Measurements from ENCODE around the gene LIPC. TPM values are rescaled to one million over a fixed set of nuclear protein-coding genes. Genes with fewer than 3 reads are reported as not detected.

Gene LIPC
- total RNA-seq, 1 experiment from 2014 or later = not detected

DNA sequence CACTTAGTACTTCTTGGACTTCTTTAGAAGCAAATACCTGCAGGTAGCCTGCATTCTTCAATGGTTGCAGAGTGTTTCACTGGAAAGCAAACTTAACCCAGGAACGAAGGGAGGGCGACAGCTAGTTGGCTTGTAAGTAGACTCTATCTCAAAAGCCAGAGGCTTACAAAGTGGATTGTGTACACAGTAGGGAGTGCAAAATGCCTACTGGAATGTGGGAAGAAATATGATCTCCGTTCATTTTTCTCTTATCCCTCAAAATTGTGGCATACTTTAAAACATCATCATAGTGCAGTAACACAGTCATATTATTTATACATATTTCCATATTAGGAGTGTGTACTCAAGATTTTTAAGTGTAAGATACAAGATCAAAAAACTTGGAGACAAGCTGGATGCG is 155.7 kb downstream of the LIPC start:
- no peak for DNase-seq (ENCODE audit: low read depth, low spot score)
- Histone ChIP-seq H3K4me2 (ENCODE audit: low read length) (no peak overlapping the region), H3K9ac (ENCODE audit: low read length) (no peak overlapping the region), H3K4me3 (replicated peaks in 1 of 2; ENCODE audit: low read depth in 1 of 2, low read length in 2 of 2) (no peak overlapping the region), H3K79me2 (ENCODE audit: insufficient read depth, low read length) (no peaks in the 10 kb centered on the region), H3K27ac (ENCODE audit: low read depth, low read length) (no peak overlapping the region), H3K4me1 (ENCODE audit: control insufficient read depth in 1 of 2, insufficient read depth in 2 of 2, low read length in 2 of 2) (no peaks in the 10 kb centered on the region), H3K9me3 (ENCODE audit: control insufficient read depth in 1 of 2, insufficient read depth in 1 of 2, low read depth in 1 of 2, low read length in 2 of 2) (peaks cover 0 to 4% of the 10 kb centered on the region in 2 experiments; a peak in 1 of 4 replicates), H3K9me2 (ENCODE audit: insufficient read depth) (no peaks in the 10 kb centered on the region), H2AFZ (ENCODE audit: low read depth, low read length, poor library complexity, severe bottlenecking) (no peak overlapping the region), H4K20me1 (ENCODE audit: insufficient read depth) (no peaks in the 10 kb centered on the region), H3K27me3 (ENCODE audit: insufficient read depth, low read length) (no peaks in the 10 kb centered on the region), H3K36me3 (ENCODE audit: control insufficient read depth in 1 of 2, insufficient read depth in 2 of 2, low read length in 2 of 2) (no peaks in the 10 kb centered on the region)
- POLR2A ChIA-PET = no interaction called here
- TF ChIP-seq EGR1 (IDR thresholded peaks at IDR 0.05; ENCODE audit: low read depth) (no peak), TCF7L2 (IDR thresholded peaks at IDR 0.05; ENCODE audit: borderline replicate concordance, extremely low read depth, insufficient read depth, insufficient read length) (no peak), CEBPB (IDR thresholded peaks at IDR 0.05; ENCODE audit: low read depth) (no peak), JUND (IDR thresholded peaks at IDR 0.05) (no peak), RAD21 (IDR thresholded peaks at IDR 0.05; ENCODE audit: low read depth) (no peak)
- TF ChIP-seq, protein P1, sequence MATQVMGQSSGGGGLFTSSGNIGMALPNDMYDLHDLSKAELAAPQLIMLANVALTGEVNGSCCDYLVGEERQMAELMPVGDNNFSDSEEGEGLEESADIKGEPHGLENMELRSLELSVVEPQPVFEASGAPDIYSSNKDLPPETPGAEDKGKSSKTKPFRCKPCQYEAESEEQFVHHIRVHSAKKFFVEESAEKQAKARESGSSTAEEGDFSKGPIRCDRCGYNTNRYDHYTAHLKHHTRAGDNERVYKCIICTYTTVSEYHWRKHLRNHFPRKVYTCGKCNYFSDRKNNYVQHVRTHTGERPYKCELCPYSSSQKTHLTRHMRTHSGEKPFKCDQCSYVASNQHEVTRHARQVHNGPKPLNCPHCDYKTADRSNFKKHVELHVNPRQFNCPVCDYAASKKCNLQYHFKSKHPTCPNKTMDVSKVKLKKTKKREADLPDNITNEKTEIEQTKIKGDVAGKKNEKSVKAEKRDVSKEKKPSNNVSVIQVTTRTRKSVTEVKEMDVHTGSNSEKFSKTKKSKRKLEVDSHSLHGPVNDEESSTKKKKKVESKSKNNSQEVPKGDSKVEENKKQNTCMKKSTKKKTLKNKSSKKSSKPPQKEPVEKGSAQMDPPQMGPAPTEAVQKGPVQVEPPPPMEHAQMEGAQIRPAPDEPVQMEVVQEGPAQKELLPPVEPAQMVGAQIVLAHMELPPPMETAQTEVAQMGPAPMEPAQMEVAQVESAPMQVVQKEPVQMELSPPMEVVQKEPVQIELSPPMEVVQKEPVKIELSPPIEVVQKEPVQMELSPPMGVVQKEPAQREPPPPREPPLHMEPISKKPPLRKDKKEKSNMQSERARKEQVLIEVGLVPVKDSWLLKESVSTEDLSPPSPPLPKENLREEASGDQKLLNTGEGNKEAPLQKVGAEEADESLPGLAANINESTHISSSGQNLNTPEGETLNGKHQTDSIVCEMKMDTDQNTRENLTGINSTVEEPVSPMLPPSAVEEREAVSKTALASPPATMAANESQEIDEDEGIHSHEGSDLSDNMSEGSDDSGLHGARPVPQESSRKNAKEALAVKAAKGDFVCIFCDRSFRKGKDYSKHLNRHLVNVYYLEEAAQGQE (IDR thresholded peaks at IDR 0.05; ENCODE audit: low read depth) = no peak
- TF ChIP-seq, protein P2, sequence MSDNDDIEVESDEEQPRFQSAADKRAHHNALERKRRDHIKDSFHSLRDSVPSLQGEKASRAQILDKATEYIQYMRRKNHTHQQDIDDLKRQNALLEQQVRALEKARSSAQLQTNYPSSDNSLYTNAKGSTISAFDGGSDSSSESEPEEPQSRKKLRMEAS (IDR thresholded peaks at IDR 0.05) = no peak
- no TSS peak for BruUV-seq (replicated peaks)
- CTCF ChIA-PET = no interaction called here
- intact Hi-C loops (cut with micrococcal nuclease) = no loop called here
- no peak for ATAC-seq
- RAD21 ChIA-PET (ENCODE audit: low non-redundant PET in 1 of 2, low total read pairs in 2 of 2, uncharacterized antibody in 2 of 2, unreplicated experiment in 2 of 2) = no interaction called here

DNA sequence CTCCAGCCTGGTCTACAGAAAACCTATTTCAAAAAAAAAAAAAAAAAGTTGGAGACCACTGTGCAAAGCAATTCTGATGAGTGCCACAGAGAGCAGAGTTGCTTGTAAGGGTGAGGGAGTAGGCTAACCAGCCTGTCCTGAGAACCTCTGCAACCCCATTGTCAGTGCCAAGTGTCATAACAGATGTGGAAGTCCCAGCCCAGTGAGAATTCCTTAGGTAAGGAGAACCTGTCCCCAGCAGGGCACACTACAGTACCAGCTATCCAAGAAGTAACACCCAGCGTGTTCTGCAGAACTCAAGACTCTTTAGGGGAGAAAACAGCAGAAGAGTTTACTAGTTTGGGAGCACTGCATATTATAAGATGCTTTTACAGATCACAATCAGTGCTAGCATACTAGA is 156.3 kb downstream of the LIPC start:
- no peaks in the 10 kb centered on the region for H4K20me1 ChIP-seq (ENCODE audit: insufficient read depth)
- no peak overlapping the region for H3K27ac ChIP-seq (ENCODE audit: low read depth, low read length)
- H3K27me3 ChIP-seq (ENCODE audit: insufficient read depth, low read length) = no peaks in the 10 kb centered on the region
- peaks cover 0 to 2% of the 10 kb centered on the region in 2 experiments; a peak in 1 of 4 replicates for H3K9me3 ChIP-seq (ENCODE audit: control insufficient read depth in 1 of 2, insufficient read depth in 1 of 2, low read depth in 1 of 2, low read length in 2 of 2)
- BruUV-seq (replicated peaks) = no TSS peak
- DNase-seq (ENCODE audit: low read depth, low spot score) (no peak), ATAC-seq (no peak)
- no peak overlapping the region for H3K4me3 ChIP-seq (replicated peaks in 1 of 2; ENCODE audit: low read depth in 1 of 2, low read length in 2 of 2)
- RAD21 ChIA-PET (ENCODE audit: low non-redundant PET in 1 of 2, low total read pairs in 2 of 2, uncharacterized antibody in 2 of 2, unreplicated experiment in 2 of 2) = no interaction called here
- no peaks in the 10 kb centered on the region for H3K36me3 ChIP-seq (ENCODE audit: control insufficient read depth in 1 of 2, insufficient read depth in 2 of 2, low read length in 2 of 2)
- no peaks in the 10 kb centered on the region for H3K79me2 ChIP-seq (ENCODE audit: insufficient read depth, low read length)
- POLR2A ChIA-PET = no interaction called here
- intact Hi-C loops (cut with micrococcal nuclease) = no loop called here
- no peaks in the 10 kb centered on the region for H3K4me1 ChIP-seq (ENCODE audit: control insufficient read depth in 1 of 2, insufficient read depth in 2 of 2, low read length in 2 of 2)
- no peak overlapping the region for H2AFZ ChIP-seq (ENCODE audit: low read depth, low read length, poor library complexity, severe bottlenecking)
- H3K9me2 ChIP-seq (ENCODE audit: insufficient read depth) = no peaks in the 10 kb centered on the region
- no peak overlapping the region for H3K9ac ChIP-seq (ENCODE audit: low read length)
- H3K4me2 ChIP-seq (ENCODE audit: low read length) = no peak overlapping the region
- CTCF ChIA-PET = no interaction called here
- TF ChIP-seq EZH2phosphoT487 (IDR thresholded peaks at IDR 0.05; ENCODE audit: borderline replicate concordance) (no peak), SP1 (IDR thresholded peaks at IDR 0.05; ENCODE audit: low read depth) (no peak), JUND (IDR thresholded peaks at IDR 0.05) (no peak), POLR2AphosphoS5 (IDR thresholded peaks at IDR 0.05; ENCODE audit: low read depth, low read length) (no peak), EGR1 (IDR thresholded peaks at IDR 0.05; ENCODE audit: low read depth) (no peak), FOSL1 (IDR thresholded peaks at IDR 0.05; ENCODE audit: low read depth) (no peak), ZNF274 (IDR thresholded peaks at IDR 0.05; ENCODE audit: low read depth, low read length) (no peak), EZH2 (IDR thresholded peaks at IDR 0.05) (no peak)
- TF ChIP-seq, protein P3, sequence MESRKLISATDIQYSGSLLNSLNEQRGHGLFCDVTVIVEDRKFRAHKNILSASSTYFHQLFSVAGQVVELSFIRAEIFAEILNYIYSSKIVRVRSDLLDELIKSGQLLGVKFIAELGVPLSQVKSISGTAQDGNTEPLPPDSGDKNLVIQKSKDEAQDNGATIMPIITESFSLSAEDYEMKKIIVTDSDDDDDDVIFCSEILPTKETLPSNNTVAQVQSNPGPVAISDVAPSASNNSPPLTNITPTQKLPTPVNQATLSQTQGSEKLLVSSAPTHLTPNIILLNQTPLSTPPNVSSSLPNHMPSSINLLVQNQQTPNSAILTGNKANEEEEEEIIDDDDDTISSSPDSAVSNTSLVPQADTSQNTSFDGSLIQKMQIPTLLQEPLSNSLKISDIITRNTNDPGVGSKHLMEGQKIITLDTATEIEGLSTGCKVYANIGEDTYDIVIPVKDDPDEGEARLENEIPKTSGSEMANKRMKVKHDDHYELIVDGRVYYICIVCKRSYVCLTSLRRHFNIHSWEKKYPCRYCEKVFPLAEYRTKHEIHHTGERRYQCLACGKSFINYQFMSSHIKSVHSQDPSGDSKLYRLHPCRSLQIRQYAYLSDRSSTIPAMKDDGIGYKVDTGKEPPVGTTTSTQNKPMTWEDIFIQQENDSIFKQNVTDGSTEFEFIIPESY (IDR thresholded peaks at IDR 0.05; ENCODE audit: extremely low read depth, insufficient replicate concordance, low read length) = no peak
